RPMI7951 (cell line): ENCODE measurements around the gene PCDH12. TPM values are rescaled to one million over a fixed set of nuclear protein-coding genes. Genes with fewer than 3 reads are reported as not detected.
"Not testable (repeated sequence)": the region's sequence is repeated elsewhere in the genome, so short reads cannot be mapped to it uniquely, and the experiment has no call there.

ENCODE experiments used
- DNase-seq: peaks from one replicate; pipeline ENCODE4 v3.0.0-alpha.2; 2012; ENCODE audit warnings: low read depth
- total RNA-seq: library from RNA; depleted of rRNA; stranded (reverse); fragments of >200 nt; shearing (Covaris generic); gene quantifications from 2 replicates; pipeline ENCODE4 v1.2.3, GENCODE V29; 2014

Gene PCDH12
- total RNA-seq, 1 experiment from 2014 or later = not detected

GRCh38 chr5:141940695-141941271 is 17.2 kb downstream of the PCDH12 start:
- DNase-seq = peak; percentile 43

GRCh38 chr5:141935538-141935937 is 22.5 kb downstream of the PCDH12 start:
- no peak for DNase-seq

GRCh38 chr5:141934099-141934844 is 23.7 kb downstream of the PCDH12 start:
- DNase-seq = no peak

GRCh38 chr5:141933151-141933550 is 24.9 kb downstream of the PCDH12 start:
- DNase-seq = no peak

- DNase-seq = no peak
These were observed 26.3 kb downstream of the PCDH12 start for GRCh38 chr5:141931694-141932093.

- no peak for DNase-seq
These were observed 28.5 kb downstream of the PCDH12 start for GRCh38 chr5:141929398-141930058.

GRCh38 chr5:141928051-141928450 is 30.0 kb downstream of the PCDH12 start:
- DNase-seq = no peak

- no peak for DNase-seq
These were observed 31.6 kb downstream of the PCDH12 start for GRCh38 chr5:141926434-141926833.

GRCh38 chr5:141923448-141924313 is 34.3 kb downstream of the PCDH12 start, which contains the start of gene DELE1:
Gene DELE1, plus strand, starts transcription at chr5:141923871. Its CDS starts 71 bp downstream, at chr5:141923942.
- peak; percentile 90 for DNase-seq

- not testable (repeated sequence) for DNase-seq
These were observed 35.1 kb downstream of the PCDH12 start for GRCh38 chr5:141922827-141923447.

GRCh38 chr5:141920771-141921170 is 37.2 kb downstream of the PCDH12 start:
- DNase-seq = no peak

GRCh38 chr5:141919218-141920119 is 38.5 kb downstream of the PCDH12 start:
- no peak for DNase-seq

- no peak for DNase-seq
These were observed 40.2 kb downstream of the PCDH12 start for GRCh38 chr5:141917760-141918159.

- DNase-seq = no peak
These were observed 41.5 kb downstream of the PCDH12 start for GRCh38 chr5:141916522-141916921.

- DNase-seq = no peak
These were observed 42.1 kb downstream of the PCDH12 start for GRCh38 chr5:141915881-141916336.

GRCh38 chr5:141914797-141915196 is 43.2 kb downstream of the PCDH12 start:
- no peak for DNase-seq

GRCh38 chr5:141914199-141914743 is 43.7 kb downstream of the PCDH12 start:
- DNase-seq = no peak

- no peak for DNase-seq
These were observed 44.3 kb downstream of the PCDH12 start for GRCh38 chr5:141913560-141914198.

GRCh38 chr5:141910271-141910673 is 47.7 kb downstream of the PCDH12 start:
- DNase-seq = peak; percentile 97
